HEK293 (cell line): ENCODE measurements around the gene GRIN2A.

Source experiments
- CTCF ChIA-PET: fragments of 350-600 bp; formaldehyde crosslinking; extraction: SDS; loops from one replicate; lab custom pipeline; 2021; ENCODE audit warnings: antibody characterized with exemption; lab: Yijun Ruan, JAX
- POLR2A ChIA-PET: fragments of 300-600 bp; formaldehyde crosslinking; extraction: SDS; loops from one replicate; lab custom pipeline; 2020; ENCODE audit warnings: antibody characterized with exemption, inconsistent platforms; lab: Yijun Ruan, JAX
- H3K27ac ChIP-seq: fragments of 200-500 bp; sonication (Bioruptor generic); 2 replicates; pipeline ENCODE4 v1.5.1; 2014; ENCODE audit warnings: low read depth, low read length, control low read depth, inconsistent platforms; ENCODE audit errors: extremely low read depth
- H3K36me3 ChIP-seq, 2 experiments: fragments of 200-500 bp in 1 of 2; sonication (Bioruptor generic) in 1 of 2; 1 replicate in 1 of 2; 2 replicates in 1 of 2; pipeline ENCODE4 v1.5.1; 2014 to 2017; ENCODE audit warnings: inconsistent platforms in 2 of 2, low read length in 2 of 2; ENCODE audit not compliant: control insufficient read depth in 2 of 2, insufficient read depth in 1 of 2
- H3K4me1 ChIP-seq: fragments of 200-500 bp; sonication (Bioruptor generic); 2 replicates; pipeline ENCODE4 v1.5.1; 2014; ENCODE audit warnings: mild to moderate bottlenecking, low read length, inconsistent platforms; ENCODE audit not compliant: control insufficient read depth, insufficient read depth
- H3K4me3 ChIP-seq: 2 replicates; pipeline ENCODE4 v1.5.1; 2011; ENCODE audit warnings: low read depth, mild to moderate bottlenecking, control low read depth, low read length, moderate library complexity
- H3K9me3 ChIP-seq: fragments of 200-500 bp; sonication (Bioruptor generic); 2 replicates; pipeline ENCODE4 v1.5.1; 2014; ENCODE audit warnings: low read depth, low read length, inconsistent platforms; ENCODE audit not compliant: control insufficient read depth, insufficient read depth
- KLF10 ChIP-seq: fragments of 450-650 bp; IDR thresholded peaks from 2 replicates; pipeline ENCODE4 v1.5.1; 2018; ENCODE audit warnings: missing biosample characterization, mild to moderate bottlenecking, missing genetic modification characterization
- PRDM1 ChIP-seq: fragments of 450-650 bp; formaldehyde crosslinking; IDR thresholded peaks from 2 replicates; pipeline ENCODE4; 2016; ENCODE audit warnings: missing biosample characterization, missing genetic modification characterization
- REPIN1 ChIP-seq: fragments of 450-650 bp; formaldehyde crosslinking; IDR thresholded peaks from 2 replicates; pipeline ENCODE4 v1.5.1; 2017; ENCODE audit warnings: missing biosample characterization, missing genetic modification characterization, low read depth
- SALL2 ChIP-seq: fragments of 450-650 bp; formaldehyde crosslinking; IDR thresholded peaks from 2 replicates; pipeline ENCODE4 v1.5.0; 2017; ENCODE audit warnings: missing biosample characterization, mild to moderate bottlenecking, missing genetic modification characterization, borderline replicate concordance
- SP3 ChIP-seq: fragments of 450-650 bp; formaldehyde crosslinking; IDR thresholded peaks from 2 replicates; pipeline ENCODE4 v1.5.1; 2016; ENCODE audit warnings: missing biosample characterization, missing genetic modification characterization
- ZBTB48 ChIP-seq: fragments of 450-650 bp; formaldehyde crosslinking; IDR thresholded peaks from 2 replicates; pipeline ENCODE4 v1.5.1; 2016; ENCODE audit warnings: missing biosample characterization, missing genetic modification characterization
- ZFP37 ChIP-seq: fragments of 450-650 bp; formaldehyde crosslinking; IDR thresholded peaks from 2 replicates; pipeline ENCODE4 v1.5.1; 2016; ENCODE audit warnings: missing biosample characterization, missing genetic modification characterization
- ZNF121 ChIP-seq: fragments of 450-650 bp; formaldehyde crosslinking; IDR thresholded peaks from 2 replicates; pipeline ENCODE4 v1.5.1; 2016; ENCODE audit warnings: missing biosample characterization, missing genetic modification characterization
- ZNF169 ChIP-seq: fragments of 450-650 bp; formaldehyde crosslinking; IDR thresholded peaks from 2 replicates; pipeline ENCODE4 v1.5.1; 2016; ENCODE audit warnings: missing biosample characterization, missing genetic modification characterization
- ZNF202 ChIP-seq: fragments of 450-650 bp; formaldehyde crosslinking; IDR thresholded peaks from 2 replicates; pipeline ENCODE4 v1.5.1; 2016; ENCODE audit warnings: missing biosample characterization, missing genetic modification characterization, borderline replicate concordance
- ZNF394 ChIP-seq: fragments of 450-650 bp; formaldehyde crosslinking; IDR thresholded peaks from 2 replicates; pipeline ENCODE4 v1.5.1; 2016; ENCODE audit warnings: missing biosample characterization, missing genetic modification characterization, mild to moderate bottlenecking, moderate library complexity, borderline replicate concordance
- ZNF473 ChIP-seq: fragments of 450-650 bp; formaldehyde crosslinking; IDR thresholded peaks from 2 replicates; pipeline ENCODE4 v1.5.1; 2017; ENCODE audit warnings: missing biosample characterization, missing genetic modification characterization
- ZNF561 ChIP-seq: fragments of 450-650 bp; IDR thresholded peaks from 2 replicates; pipeline ENCODE4 v1.5.1; 2018; ENCODE audit warnings: missing biosample characterization, missing genetic modification characterization, borderline replicate concordance
- ZNF596 ChIP-seq: fragments of 450-650 bp; IDR thresholded peaks from 2 replicates; pipeline ENCODE4 v1.5.0; 2018; ENCODE audit warnings: missing biosample characterization, mild to moderate bottlenecking, missing genetic modification characterization, moderate library complexity
- ZNF623 ChIP-seq: fragments of 450-650 bp; formaldehyde crosslinking; IDR thresholded peaks from 2 replicates; pipeline ENCODE4 v1.5.1; 2016; ENCODE audit warnings: missing biosample characterization, missing genetic modification characterization
- ZNF792 ChIP-seq: fragments of 450-650 bp; formaldehyde crosslinking; IDR thresholded peaks from 2 replicates; pipeline ENCODE4 v1.5.1; 2016; ENCODE audit warnings: missing biosample characterization, missing genetic modification characterization
- ZXDB ChIP-seq: fragments of 450-650 bp; formaldehyde crosslinking; IDR thresholded peaks from 2 replicates; pipeline ENCODE4 v1.5.1; 2016; ENCODE audit warnings: missing biosample characterization, missing genetic modification characterization
- TF ChIP-seq, protein P1 (sequence below): fragments of 450-650 bp; formaldehyde crosslinking; IDR thresholded peaks from 2 replicates; pipeline ENCODE4 v1.5.1; 2016; ENCODE audit warnings: missing biosample characterization, missing genetic modification characterization
- TF ChIP-seq, protein P2 (sequence below): fragments of 450-650 bp; formaldehyde crosslinking; IDR thresholded peaks from 2 replicates; pipeline ENCODE4 v1.5.1; 2016; ENCODE audit warnings: missing biosample characterization, missing genetic modification characterization
- TF ChIP-seq, protein P3 (sequence below): fragments of 450-650 bp; formaldehyde crosslinking; IDR thresholded peaks from 2 replicates; pipeline ENCODE4 v1.5.1; 2016; ENCODE audit warnings: missing biosample characterization, missing genetic modification characterization
- TF ChIP-seq, protein P4 (sequence below): fragments of 450-650 bp; formaldehyde crosslinking; IDR thresholded peaks from 2 replicates; pipeline ENCODE4 v1.5.1; 2016; ENCODE audit warnings: missing biosample characterization, missing genetic modification characterization
- TF ChIP-seq, protein P5 (sequence below): fragments of 450-650 bp; formaldehyde crosslinking; IDR thresholded peaks from 2 replicates; pipeline ENCODE4 v1.5.1; 2016; ENCODE audit warnings: missing biosample characterization, missing genetic modification characterization
- TF ChIP-seq, protein P6 (sequence below): fragments of 450-650 bp; formaldehyde crosslinking; IDR thresholded peaks from 2 replicates; pipeline ENCODE4 v1.5.1; 2016; ENCODE audit warnings: missing biosample characterization, missing genetic modification characterization
- TF ChIP-seq, protein P7 (sequence below): fragments of 450-650 bp; formaldehyde crosslinking; IDR thresholded peaks from 2 replicates; pipeline ENCODE4 v1.5.1; 2016; ENCODE audit warnings: missing biosample characterization, missing genetic modification characterization

GRIN2A gene

DNA sequence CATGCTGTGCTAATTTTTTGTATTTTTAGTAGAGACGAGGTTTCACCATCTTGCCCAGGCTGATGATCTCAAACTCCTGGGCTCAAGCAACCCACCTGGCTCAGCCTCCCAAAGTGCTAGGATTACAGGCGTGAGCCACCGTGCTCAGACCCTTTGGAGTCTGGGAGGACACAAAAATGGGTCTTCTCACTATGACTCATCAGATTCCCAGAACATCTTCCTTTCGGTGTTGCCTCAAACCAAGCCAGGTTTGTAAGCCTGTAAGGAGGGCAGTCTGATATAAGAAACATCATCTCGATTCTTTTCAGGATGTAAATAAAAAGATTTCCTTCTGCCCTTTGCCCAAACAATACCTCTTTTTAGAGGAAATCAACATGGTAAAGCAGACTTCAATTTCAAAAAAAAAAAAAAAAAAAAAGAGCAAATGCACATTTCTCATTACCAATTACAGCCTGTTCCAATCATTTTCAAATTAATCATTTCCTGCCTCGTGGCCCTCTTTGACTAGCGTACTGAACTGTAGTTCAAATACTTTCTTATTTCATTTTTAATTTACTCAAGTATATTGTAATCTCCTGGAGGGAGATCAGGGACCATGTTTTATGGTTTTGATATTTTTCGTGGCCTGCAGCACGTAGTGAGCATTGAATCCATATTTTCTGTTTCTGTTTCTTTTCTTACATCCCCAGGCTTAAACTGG is 409.6 kb downstream of the GRIN2A start:
- Histone ChIP-seq H3K27ac (no peak overlapping the region), H3K4me3 (no peak overlapping the region), H3K4me1 (no peaks in the 10 kb centered on the region), H3K9me3 (no peaks in the 10 kb centered on the region), H3K36me3 (no peaks in the 10 kb centered on the region)
- TF ChIP-seq ZBTB48 = no peak
- no peak for TF ChIP-seq ZNF121 (tag by site-specific recombination)
- TF ChIP-seq SALL2 (tag by site-specific recombination) = no peak
- no peak for TF ChIP-seq SP3 (tag by site-specific recombination)
- no peak for TF ChIP-seq ZNF202
- no peak for TF ChIP-seq PRDM1 (tag by site-specific recombination)
- no peak for TF ChIP-seq ZNF623 (tag by site-specific recombination)
- TF ChIP-seq, protein P1, sequence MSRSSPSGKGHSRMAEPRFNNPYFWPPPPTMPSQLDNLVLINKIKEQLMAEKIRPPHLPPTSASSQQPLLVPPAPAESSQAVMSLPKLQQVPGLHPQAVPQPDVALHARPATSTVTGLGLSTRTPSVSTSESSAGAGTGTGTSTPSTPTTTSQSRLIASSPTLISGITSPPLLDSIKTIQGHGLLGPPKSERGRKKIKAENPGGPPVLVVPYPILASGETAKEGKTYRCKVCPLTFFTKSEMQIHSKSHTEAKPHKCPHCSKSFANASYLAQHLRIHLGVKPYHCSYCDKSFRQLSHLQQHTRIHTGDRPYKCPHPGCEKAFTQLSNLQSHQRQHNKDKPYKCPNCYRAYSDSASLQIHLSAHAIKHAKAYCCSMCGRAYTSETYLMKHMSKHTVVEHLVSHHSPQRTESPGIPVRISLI = no peak
- TF ChIP-seq, protein P2, sequence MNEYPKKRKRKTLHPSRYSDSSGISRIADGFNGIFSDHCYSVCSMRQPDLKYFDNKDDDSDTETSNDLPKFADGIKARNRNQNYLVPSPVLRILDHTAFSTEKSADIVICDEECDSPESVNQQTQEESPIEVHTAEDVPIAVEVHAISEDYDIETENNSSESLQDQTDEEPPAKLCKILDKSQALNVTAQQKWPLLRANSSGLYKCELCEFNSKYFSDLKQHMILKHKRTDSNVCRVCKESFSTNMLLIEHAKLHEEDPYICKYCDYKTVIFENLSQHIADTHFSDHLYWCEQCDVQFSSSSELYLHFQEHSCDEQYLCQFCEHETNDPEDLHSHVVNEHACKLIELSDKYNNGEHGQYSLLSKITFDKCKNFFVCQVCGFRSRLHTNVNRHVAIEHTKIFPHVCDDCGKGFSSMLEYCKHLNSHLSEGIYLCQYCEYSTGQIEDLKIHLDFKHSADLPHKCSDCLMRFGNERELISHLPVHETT (tag by site-specific recombination) = no peak
- TF ChIP-seq ZNF792 (tag by site-specific recombination) = no peak
- TF ChIP-seq, protein P3, sequence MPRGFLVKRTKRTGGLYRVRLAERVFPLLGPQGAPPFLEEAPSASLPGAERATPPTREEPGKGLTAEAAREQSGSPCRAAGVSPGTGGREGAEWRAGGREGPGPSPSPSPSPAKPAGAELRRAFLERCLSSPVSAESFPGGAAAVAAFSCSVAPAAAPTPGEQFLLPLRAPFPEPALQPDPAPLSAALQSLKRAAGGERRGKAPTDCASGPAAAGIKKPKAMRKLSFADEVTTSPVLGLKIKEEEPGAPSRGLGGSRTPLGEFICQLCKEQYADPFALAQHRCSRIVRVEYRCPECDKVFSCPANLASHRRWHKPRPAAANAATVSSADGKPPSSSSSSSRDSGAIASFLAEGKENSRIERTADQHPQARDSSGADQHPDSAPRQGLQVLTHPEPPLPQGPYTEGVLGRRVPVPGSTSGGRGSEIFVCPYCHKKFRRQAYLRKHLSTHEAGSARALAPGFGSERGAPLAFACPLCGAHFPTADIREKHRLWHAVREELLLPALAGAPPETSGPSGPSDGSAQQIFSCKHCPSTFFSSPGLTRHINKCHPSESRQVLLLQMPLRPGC (tag by site-specific recombination) = no peak
- no peak for TF ChIP-seq ZNF169 (tag by site-specific recombination)
- TF ChIP-seq, protein P4, sequence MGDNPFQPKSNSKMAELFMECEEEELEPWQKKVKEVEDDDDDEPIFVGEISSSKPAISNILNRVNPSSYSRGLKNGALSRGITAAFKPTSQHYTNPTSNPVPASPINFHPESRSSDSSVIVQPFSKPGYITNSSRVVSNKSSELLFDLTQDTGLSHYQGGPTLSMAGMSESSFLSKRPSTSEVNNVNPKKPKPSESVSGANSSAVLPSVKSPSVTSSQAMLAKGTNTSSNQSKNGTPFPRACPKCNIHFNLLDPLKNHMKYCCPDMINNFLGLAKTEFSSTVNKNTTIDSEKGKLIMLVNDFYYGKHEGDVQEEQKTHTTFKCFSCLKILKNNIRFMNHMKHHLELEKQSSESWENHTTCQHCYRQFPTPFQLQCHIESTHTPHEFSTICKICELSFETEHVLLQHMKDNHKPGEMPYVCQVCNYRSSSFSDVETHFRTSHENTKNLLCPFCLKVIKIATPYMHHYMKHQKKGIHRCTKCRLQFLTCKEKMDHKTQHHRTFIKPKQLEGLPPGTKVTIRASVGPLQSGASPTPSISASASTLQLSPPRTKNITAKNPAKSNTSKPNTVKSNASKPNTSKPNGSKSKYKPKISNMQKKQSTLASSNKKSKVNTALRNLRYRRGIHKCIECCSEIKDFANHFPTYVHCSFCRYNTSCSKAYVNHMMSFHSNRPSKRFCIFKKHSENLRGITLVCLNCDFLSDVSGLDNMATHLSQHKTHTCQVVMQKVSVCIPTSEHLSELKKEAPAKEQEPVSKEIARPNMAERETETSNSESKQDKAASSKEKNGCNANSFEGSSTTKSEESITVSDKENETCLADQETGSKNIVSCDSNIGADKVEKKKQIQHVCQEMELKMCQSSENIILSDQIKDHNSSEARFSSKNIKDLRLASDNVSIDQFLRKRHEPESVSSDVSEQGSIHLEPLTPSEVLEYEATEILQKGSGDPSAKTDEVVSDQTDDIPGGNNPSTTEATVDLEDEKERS (tag by site-specific recombination) = no peak
- TF ChIP-seq ZNF561 = no peak
- TF ChIP-seq, protein P5, sequence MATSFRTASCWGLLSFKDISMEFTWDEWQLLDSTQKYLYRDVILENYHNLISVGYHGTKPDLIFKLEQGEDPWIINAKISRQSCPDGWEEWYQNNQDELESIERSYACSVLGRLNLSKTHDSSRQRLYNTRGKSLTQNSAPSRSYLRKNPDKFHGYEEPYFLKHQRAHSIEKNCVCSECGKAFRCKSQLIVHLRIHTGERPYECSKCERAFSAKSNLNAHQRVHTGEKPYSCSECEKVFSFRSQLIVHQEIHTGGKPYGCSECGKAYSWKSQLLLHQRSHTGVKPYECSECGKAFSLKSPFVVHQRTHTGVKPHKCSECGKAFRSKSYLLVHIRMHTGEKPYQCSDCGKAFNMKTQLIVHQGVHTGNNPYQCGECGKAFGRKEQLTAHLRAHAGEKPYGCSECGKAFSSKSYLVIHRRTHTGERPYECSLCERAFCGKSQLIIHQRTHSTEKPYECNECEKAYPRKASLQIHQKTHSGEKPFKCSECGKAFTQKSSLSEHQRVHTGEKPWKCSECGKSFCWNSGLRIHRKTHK = no peak
- TF ChIP-seq ZFP37 (tag by site-specific recombination) = no peak
- TF ChIP-seq ZXDB (tag by site-specific recombination) = no peak
- POLR2A ChIA-PET = no interaction called here
- CTCF ChIA-PET = no interaction called here

DNA sequence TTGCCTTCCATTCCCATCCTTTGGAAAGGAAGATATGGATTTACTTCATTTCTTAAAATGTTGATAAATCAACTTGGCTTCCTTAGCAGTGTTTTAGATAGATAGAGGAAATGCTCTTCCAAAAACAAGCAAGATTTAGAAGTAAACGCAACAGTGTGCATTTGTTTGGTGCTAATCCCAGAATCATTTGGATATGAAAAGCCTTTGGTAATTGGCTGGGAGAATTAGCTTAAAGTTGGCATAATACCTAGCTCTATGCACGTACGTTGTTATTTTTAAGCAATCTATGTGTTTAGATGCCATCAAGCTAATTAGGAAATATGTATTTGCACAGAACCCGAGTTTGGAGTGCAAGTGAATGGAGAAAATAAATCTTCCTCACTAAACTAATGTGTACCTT is 415.3 kb downstream of the GRIN2A start:
- H3K4me1 ChIP-seq = no peaks in the 10 kb centered on the region
- H3K9me3 ChIP-seq = no peaks in the 10 kb centered on the region
- no peaks in the 10 kb centered on the region for H3K36me3 ChIP-seq
- H3K27ac ChIP-seq = no peak overlapping the region
- no peak overlapping the region for H3K4me3 ChIP-seq
- CTCF ChIA-PET = no interaction called here
- POLR2A ChIA-PET = no interaction called here
- TF ChIP-seq ZNF473 (tag by site-specific recombination) (no peak), REPIN1 (no peak), KLF10 (tag by site-specific recombination) (no peak), ZNF394 (tag by site-specific recombination) (no peak), ZNF596 (tag by site-specific recombination) (no peak)
- TF ChIP-seq, protein P6, sequence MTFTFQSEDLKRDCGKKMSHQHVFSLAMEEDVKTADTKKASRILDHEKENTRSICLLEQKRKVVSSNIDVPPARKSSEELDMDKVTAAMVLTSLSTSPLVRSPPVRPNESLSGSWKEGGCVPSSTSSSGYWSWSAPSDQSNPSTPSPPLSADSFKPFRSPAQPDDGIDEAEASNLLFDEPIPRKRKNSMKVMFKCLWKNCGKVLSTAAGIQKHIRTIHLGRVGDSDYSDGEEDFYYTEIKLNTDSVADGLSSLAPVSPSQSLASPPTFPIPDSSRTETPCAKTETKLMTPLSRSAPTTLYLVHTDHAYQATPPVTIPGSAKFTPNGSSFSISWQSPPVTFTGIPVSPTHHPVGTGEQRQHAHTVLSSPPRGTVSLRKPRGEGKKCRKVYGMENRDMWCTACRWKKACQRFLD = no peak
- TF ChIP-seq, protein P7, sequence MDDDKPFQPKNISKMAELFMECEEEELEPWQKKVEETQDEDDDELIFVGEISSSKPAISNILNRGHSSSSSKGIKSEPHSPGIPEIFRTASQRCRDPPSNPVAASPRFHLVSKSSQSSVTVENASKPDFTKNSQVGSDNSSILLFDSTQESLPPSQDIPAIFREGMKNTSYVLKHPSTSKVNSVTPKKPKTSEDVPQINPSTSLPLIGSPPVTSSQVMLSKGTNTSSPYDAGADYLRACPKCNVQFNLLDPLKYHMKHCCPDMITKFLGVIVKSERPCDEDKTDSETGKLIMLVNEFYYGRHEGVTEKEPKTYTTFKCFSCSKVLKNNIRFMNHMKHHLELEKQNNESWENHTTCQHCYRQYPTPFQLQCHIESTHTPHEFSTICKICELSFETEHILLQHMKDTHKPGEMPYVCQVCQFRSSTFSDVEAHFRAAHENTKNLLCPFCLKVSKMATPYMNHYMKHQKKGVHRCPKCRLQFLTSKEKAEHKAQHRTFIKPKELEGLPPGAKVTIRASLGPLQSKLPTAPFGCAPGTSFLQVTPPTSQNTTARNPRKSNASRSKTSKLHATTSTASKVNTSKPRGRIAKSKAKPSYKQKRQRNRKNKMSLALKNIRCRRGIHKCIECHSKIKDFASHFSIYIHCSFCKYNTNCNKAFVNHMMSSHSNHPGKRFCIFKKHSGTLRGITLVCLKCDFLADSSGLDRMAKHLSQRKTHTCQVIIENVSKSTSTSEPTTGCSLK (tag by site-specific recombination) = no peak
